ENCODE data around the gene PTPA. TPM values are rescaled to one million over a fixed set of nuclear protein-coding genes. Genes with fewer than 3 reads are reported as not detected.

The PTPA gene
- 98.8 and 114 TPM in 2 replicates for total RNA-seq

GRCh38 chr9:129110740-129111527 is at the start of gene PTPA, which contains the start of gene CRAT:
Gene PTPA (plus strand): TSS chr9:129111415. CDS start chr9:129111601, 186 bp downstream.
Gene CRAT (minus strand): TSS chr9:129110793. CDS start chr9:129110509, 284 bp downstream.
- peak; percentile 79 to 97 for DNase-seq (ENCODE audit: low read depth in 2 of 2)

GRCh38 chr9:129063061-129063460 is 48.2 kb upstream of the PTPA start:
- no peak for DNase-seq (ENCODE audit: low read depth in 2 of 2)

GRCh38 chr9:129064499-129064908 is 46.7 kb upstream of the PTPA start:
- no peak for DNase-seq (ENCODE audit: low read depth in 2 of 2)

- no peak for DNase-seq (ENCODE audit: low read depth in 2 of 2)
Observed at GRCh38 chr9:129068110-129068509, 43.1 kb upstream of the PTPA start.

- DNase-seq (ENCODE audit: low read depth in 2 of 2), result no peak
Observed at GRCh38 chr9:129068990-129069861, 42.0 kb upstream of the PTPA start.

- no peak for DNase-seq (ENCODE audit: low read depth in 2 of 2)
Observed at GRCh38 chr9:129069862-129070641, 41.2 kb upstream of the PTPA start.

- no peak for DNase-seq (ENCODE audit: low read depth in 2 of 2)
Observed at GRCh38 chr9:129070696-129071525, 40.3 kb upstream of the PTPA start.

GRCh38 chr9:129071526-129072126 is 39.6 kb upstream of the PTPA start:
- no peak for DNase-seq (ENCODE audit: low read depth in 2 of 2)

- DNase-seq (ENCODE audit: low read depth in 2 of 2), result no peak
Observed at GRCh38 chr9:129072171-129072570, 39.0 kb upstream of the PTPA start.

GRCh38 chr9:129073404-129073803 is 37.8 kb upstream of the PTPA start:
- DNase-seq (ENCODE audit: low read depth in 2 of 2), result no peak

- DNase-seq (ENCODE audit: low read depth in 2 of 2), result no peak
Observed at GRCh38 chr9:129074106-129074505, 37.1 kb upstream of the PTPA start.

- DNase-seq (ENCODE audit: low read depth in 2 of 2), result no peak
Observed at GRCh38 chr9:129075996-129076639, 35.1 kb upstream of the PTPA start.

- DNase-seq (ENCODE audit: low read depth in 2 of 2), result no peak
Observed at GRCh38 chr9:129076640-129077037, 34.6 kb upstream of the PTPA start.

- no peak for DNase-seq (ENCODE audit: low read depth in 2 of 2)
Observed at GRCh38 chr9:129077236-129077635, 34.0 kb upstream of the PTPA start.

- DNase-seq (ENCODE audit: low read depth in 2 of 2), result no peak
Observed at GRCh38 chr9:129078691-129079503, 32.3 kb upstream of the PTPA start.

GRCh38 chr9:129079829-129080228 is 31.4 kb upstream of the PTPA start:
- DNase-seq (ENCODE audit: low read depth in 2 of 2), result no peak

GRCh38 chr9:129080298-129080600 is 31.0 kb upstream of the PTPA start:
- no peak for DNase-seq (ENCODE audit: low read depth in 2 of 2)

GRCh38 chr9:129080601-129081387 is 30.4 kb upstream of the PTPA start, which contains the start of gene DOLPP1:
Gene DOLPP1 (plus strand): TSS chr9:129081111. CDS start chr9:129081132, 21 bp downstream.
- peak; percentile 97 to 100 for DNase-seq (ENCODE audit: low read depth in 2 of 2)
